Measurements from ENCODE around the gene SLC19A1.

Gene SLC19A1

DNA sequence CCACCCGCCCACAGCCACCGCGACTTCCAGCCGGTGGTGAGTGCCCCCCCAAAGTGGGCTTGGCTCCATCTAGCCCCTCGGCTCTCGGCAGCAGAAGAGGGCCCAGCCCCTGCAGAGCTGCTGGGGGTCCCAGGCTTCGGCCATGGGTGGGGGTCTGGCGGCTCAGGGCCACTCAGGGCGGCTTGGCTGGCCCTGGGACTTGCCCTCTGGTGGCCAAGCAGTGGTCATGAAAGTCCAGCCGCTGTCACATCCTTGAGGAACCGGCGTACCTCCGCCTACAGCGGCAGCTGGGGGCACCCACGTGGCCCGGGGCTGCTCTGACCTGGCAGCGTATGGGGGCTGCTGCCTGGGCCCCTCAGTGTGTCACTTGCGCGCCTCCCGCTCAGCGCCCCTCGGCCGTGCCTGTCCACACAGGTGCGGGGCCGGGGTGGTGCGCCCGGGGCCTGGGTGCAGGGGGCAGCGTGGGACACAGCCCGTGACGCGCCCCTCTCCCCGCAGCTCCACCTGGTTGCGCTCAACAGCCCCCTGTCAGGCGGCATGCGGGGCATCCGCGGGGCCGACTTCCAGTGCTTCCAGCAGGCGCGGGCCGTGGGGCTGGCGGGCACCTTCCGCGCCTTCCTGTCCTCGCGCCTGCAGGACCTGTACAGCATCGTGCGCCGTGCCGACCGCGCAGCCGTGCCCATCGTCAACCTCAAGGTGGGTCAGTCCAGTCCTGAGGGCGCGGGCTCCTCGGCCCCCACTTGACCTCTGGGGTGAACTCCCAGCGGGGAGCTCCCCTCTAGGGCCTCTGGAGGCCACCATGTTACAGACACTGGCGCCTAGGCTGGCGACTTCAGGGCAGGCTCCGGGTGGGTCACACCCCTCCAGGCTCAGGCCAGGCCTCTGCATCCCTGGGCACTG is 32.4 kb downstream of the SLC19A1 start:
- peaks cover 2% of the 10 kb centered on the region; the same call in 1 of the 2 replicates for H3K36me3 ChIP-seq (ENCODE audit: control insufficient read depth, insufficient read depth, low read length)
- no peaks in the 10 kb centered on the region for H3K27me3 ChIP-seq (replicated peaks; ENCODE audit: control insufficient read depth, insufficient read depth, low read length)
- TF ChIP-seq, protein P1, sequence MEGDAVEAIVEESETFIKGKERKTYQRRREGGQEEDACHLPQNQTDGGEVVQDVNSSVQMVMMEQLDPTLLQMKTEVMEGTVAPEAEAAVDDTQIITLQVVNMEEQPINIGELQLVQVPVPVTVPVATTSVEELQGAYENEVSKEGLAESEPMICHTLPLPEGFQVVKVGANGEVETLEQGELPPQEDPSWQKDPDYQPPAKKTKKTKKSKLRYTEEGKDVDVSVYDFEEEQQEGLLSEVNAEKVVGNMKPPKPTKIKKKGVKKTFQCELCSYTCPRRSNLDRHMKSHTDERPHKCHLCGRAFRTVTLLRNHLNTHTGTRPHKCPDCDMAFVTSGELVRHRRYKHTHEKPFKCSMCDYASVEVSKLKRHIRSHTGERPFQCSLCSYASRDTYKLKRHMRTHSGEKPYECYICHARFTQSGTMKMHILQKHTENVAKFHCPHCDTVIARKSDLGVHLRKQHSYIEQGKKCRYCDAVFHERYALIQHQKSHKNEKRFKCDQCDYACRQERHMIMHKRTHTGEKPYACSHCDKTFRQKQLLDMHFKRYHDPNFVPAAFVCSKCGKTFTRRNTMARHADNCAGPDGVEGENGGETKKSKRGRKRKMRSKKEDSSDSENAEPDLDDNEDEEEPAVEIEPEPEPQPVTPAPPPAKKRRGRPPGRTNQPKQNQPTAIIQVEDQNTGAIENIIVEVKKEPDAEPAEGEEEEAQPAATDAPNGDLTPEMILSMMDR (IDR thresholded peaks at IDR 0.05; ENCODE audit: insufficient read depth, low read length, poor library complexity, severe bottlenecking), result no peak
- H3K4me3 ChIP-seq (replicated peaks; ENCODE audit: low read depth, low read length), result no peak overlapping the region
- no peak for DNase-seq (ENCODE audit: extremely low read depth, insufficient read length)

DNA sequence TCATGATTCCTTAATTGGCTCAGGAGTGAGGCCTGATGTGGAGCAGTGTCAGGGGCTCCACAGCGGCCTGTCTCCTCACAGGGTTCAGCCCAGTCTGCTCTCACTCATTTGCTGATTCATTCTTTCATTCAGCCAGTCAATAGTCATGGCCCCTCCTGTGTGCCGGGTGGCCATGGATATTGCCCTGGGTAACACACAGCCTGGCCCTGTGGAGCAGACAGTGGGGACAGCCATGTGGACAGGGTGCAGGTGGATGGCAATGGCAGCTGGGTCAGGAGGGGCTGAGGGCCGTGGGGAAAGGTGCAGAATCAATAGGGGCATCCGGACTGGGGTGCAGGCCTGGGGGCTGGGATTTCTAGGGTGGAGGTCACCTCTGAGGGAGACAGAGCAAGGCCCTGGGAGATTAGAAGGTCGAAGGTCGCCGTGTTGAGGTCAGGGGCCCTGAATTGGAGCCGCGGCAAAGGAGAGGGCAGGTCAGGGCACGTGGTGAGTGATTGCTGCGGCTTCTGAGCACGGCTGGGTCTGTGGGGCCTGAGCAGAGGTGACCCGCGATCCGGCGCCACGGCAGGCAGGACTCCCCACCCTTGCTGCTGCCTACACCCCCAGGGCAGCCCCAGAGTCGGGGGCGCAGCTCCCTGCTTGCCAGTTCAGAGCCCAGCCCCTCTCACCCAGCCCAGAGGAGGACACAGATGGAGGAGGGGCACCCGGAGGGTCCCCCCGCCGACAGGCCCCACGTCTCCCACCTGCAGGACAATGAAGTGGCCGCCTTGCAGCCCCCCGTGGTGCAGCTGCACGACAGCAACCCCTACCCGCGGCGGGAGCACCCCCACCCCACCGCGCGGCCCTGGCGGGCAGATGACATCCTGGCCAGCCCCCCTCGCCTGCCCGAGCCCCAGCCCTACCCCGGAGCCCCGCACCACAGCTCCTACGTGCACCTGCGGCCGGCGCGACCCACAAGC is 33.4 kb downstream of the SLC19A1 start:
- TF ChIP-seq, protein P1 (IDR thresholded peaks at IDR 0.05; ENCODE audit: insufficient read depth, low read length, poor library complexity, severe bottlenecking), result no peak
- DNase-seq (ENCODE audit: extremely low read depth, insufficient read length), result no peak
- H3K27me3 ChIP-seq (replicated peaks; ENCODE audit: control insufficient read depth, insufficient read depth, low read length), result no peaks in the 10 kb centered on the region
- H3K36me3 ChIP-seq (ENCODE audit: control insufficient read depth, insufficient read depth, low read length), result no peaks in the 10 kb centered on the region; the same call in 1 of the 2 replicates
- no peak overlapping the region for H3K4me3 ChIP-seq (replicated peaks; ENCODE audit: low read depth, low read length)

DNA sequence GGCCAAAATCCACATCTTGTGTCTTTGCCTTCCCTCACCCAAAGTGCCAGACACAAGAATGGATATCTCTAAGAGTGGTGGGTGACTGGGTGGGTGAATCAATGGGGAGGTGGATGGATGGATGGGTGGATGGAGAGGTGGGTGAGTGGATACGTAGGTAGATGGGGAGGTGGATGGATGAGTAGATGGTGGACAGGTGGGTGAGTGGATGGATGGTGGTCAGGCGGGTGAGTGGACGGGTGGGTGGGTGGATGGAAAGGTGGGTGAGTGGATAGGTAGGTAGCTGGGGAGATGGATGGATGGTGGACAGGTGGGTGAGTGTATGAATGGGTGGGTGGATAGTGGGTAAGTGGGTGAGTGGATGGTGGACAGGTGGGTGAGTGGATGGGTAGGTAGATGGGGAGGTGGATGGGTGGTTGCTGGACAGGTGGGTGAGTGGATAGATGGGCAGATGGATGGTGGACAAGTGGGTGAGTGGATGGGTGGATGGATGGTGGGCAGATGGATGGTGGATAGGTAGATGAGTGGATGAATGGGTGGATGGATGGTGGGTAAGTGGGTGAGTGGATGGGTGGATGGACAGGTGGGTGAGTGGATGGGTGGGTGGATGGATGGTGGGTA is 34.2 kb downstream of the SLC19A1 start:
- Histone ChIP-seq H3K4me3 (replicated peaks; ENCODE audit: low read depth, low read length) (no peak overlapping the region), H3K36me3 (ENCODE audit: control insufficient read depth, insufficient read depth, low read length) (no peaks in the 10 kb centered on the region), H3K27me3 (replicated peaks; ENCODE audit: control insufficient read depth, insufficient read depth, low read length) (no peaks in the 10 kb centered on the region)
- TF ChIP-seq, protein P1 (IDR thresholded peaks at IDR 0.05; ENCODE audit: insufficient read depth, low read length, poor library complexity, severe bottlenecking), result no peak
- no peak for DNase-seq (ENCODE audit: extremely low read depth, insufficient read length)

DNA sequence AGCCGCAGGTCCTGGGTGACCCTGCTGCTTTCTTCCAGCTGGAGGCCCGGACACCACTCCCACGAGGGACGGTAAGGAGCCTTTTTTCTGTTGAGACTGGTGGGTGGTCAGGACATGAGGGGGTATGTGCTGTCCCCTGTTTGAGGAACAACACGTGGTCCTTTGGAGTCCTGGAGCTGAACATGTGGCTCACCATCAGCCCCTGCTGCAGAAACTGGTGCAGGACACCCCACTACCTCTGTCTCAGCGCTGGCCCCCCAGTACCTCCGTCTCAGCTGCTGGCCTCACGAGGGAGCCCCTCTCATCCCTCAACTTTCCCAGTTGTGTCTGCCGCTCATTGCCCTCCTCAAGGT is 34.7 kb downstream of the SLC19A1 start:
- Histone ChIP-seq H3K4me3 (replicated peaks; ENCODE audit: low read depth, low read length) (no peak overlapping the region), H3K27me3 (replicated peaks; ENCODE audit: control insufficient read depth, insufficient read depth, low read length) (no peaks in the 10 kb centered on the region), H3K36me3 (ENCODE audit: control insufficient read depth, insufficient read depth, low read length) (no peaks in the 10 kb centered on the region)
- no peak for DNase-seq (ENCODE audit: extremely low read depth, insufficient read length)
- TF ChIP-seq, protein P1 (IDR thresholded peaks at IDR 0.05; ENCODE audit: insufficient read depth, low read length, poor library complexity, severe bottlenecking), result no peak

DNA sequence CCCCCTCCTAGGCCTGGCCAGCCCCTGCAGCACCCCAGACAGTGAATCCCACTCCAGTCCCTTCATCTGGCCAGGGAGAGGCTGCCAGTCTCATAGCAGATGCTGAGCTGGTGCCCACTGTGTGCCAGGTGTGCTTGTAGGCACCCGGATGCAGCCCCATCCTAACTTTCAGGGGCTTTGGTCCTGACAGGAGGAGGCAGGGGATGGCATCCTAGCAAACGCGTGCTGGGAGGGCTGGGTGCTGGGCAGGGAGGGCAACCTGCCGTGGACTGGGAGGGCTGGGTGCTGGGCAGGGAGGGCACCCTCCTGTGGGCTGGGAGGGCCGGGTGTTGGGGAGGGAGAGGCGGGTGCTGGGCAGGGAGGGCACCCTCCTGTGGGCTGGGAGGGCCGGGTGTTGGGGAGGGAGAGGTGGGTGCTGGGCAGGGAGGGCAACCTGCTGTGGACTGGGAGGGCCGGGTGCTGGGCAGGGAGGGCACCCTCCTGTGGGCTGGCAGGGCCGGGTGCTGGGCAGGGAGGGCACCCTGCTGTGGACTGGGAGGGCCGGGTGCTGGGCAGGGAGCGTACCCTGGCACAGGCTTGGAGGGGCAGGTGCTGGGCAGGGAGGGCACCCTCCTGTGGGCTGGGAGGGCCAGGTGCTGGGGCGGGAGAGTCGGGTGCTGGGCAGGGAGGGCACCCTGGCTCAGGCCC is 35.3 kb downstream of the SLC19A1 start:
- no peak for DNase-seq (ENCODE audit: extremely low read depth, insufficient read length)
- Histone ChIP-seq H3K4me3 (replicated peaks; ENCODE audit: low read depth, low read length) (no peak overlapping the region), H3K27me3 (replicated peaks; ENCODE audit: control insufficient read depth, insufficient read depth, low read length) (no peaks in the 10 kb centered on the region), H3K36me3 (ENCODE audit: control insufficient read depth, insufficient read depth, low read length) (no peaks in the 10 kb centered on the region)
- TF ChIP-seq, protein P1 (IDR thresholded peaks at IDR 0.05; ENCODE audit: insufficient read depth, low read length, poor library complexity, severe bottlenecking), result no peak
